Stimulated activated CD8-positive, alpha-beta memory T cell treated with anti-CD3 and anti-CD28 coated beads, Interleukin-12 subunit alpha, Interleukin-12 subunit beta, amount 100 ng/mL, for 24 hours (primary cell): Measurements from ENCODE around the gene PLAC1.

Source experiments
- DNase-seq: peaks from one replicate; pipeline ENCODE4 v3.0.0-alpha.2; 2020; ENCODE audit errors: extremely low read depth

PLAC1 gene

DNA sequence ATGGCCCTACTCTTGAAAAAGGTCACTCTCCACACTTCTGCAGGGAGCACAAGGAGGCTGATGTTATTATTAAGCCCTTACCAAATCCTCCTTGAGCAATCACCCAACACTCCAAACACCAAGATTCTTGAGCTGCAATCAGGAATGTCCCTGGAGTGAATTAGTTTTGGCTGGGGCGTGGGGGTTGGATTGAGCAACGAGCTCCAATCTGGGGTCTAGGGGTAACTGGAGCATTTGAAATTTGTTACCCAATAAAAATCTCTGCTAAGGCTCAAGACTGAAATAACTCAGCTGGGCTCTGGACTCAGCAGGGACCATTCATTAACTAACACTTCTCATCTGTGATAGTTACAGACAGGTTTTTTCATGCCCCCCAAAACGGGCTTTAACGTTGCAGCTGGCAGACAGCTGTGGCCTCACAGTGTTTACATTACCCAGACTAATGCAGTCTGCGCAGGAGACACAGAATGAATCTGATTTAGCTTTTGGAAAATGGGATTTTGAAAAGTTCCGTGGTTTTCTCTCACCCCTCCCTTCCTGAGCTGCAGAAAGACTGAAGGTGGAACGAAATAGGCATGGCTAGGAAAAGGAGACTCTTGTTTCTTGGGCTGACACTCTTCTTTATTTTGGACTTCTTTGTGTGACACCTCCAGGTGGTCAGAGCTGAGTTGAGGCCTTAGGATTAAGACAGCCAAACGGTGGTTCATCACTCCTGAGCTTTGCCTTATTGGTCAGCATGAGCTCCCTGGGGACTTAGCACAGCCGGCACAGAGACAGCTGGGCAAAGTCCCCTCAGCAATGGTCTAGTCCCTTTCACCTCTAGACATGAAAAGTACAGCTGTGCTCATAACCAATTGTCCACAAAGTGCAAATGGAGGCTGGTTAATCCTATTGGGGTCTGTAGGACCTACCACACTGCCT lies 26.6 kb downstream of the PLAC1 start:
- DNase-seq: no peak

DNA sequence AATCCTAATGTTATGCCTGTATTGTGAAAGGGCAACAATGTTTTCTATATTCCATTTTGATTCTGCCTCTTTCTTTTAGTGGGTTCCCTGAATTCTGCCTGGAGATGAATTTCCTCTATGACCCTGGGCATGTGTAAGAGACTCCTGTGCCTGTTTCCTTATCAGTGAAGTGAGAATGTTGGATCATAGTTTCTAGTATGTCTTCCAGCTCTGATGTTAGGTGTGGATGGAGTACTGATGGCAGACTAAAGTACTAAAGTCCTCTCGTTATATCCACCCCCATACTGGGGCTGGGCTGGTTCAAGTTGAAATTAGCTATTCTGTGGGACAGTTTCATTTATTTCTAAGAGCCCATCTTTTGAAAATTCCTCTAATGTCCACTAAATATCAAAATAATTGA lies 29.6 kb downstream of the PLAC1 start:
- DNase-seq: no peak

DNA sequence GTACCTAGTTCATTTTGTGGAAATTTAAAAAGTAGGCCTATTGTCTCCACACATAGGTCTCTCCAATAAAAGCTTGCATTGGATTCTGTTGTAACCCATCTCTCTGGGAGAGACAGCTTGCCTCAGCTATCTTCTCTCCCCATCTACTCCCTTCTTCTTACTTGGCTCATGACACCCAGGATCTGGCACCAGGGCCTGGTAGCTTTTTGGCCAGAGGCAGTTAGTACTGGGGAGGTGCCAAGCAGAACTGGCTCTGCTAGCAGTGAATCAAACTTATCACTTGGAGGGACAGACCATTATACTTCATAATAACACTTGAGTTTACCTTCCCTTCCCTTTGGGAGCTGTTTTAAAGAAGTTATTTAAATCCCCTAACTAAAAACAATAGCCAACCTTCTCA lies 31.8 kb downstream of the PLAC1 start:
- no peak for DNase-seq

DNA sequence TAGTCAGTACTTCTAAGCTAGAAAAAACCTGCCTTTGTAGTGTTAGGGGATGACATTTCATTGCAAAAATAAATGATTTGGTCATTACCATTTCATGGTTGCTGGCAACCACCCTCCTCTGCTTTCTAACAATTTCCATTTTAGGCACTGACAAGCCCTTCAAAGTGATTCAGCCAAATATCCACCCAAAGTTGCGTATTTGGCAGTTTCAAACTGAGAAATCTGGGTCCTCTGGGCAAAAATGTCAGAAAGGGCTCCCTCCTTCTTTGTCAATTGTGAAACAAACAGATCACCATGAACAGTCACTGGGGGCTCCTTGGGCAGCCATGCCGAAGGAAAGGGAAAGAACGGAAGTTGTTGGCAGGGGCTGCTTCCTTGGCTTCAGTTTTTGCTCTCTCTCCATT lies 33.0 kb downstream of the PLAC1 start:
- no peak for DNase-seq

DNA sequence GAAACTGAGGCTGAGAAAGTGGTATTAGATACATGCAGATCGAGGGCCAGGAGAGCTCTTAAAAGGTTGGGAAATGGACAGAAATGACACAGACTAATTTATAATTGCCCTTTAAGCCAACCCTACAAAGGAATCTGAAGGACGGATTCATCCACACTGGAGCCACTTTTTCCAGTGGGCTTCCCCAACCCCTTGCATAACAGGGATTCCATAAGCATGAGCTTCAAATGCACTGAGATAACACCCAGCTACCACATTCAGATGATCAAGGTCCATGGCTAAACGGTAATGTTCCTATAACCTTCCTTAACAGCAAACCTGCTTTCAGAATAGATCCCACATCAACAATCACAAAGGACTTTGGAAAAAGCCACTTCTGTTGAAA lies 34.2 kb downstream of the PLAC1 start:
- DNase-seq: no peak

DNA sequence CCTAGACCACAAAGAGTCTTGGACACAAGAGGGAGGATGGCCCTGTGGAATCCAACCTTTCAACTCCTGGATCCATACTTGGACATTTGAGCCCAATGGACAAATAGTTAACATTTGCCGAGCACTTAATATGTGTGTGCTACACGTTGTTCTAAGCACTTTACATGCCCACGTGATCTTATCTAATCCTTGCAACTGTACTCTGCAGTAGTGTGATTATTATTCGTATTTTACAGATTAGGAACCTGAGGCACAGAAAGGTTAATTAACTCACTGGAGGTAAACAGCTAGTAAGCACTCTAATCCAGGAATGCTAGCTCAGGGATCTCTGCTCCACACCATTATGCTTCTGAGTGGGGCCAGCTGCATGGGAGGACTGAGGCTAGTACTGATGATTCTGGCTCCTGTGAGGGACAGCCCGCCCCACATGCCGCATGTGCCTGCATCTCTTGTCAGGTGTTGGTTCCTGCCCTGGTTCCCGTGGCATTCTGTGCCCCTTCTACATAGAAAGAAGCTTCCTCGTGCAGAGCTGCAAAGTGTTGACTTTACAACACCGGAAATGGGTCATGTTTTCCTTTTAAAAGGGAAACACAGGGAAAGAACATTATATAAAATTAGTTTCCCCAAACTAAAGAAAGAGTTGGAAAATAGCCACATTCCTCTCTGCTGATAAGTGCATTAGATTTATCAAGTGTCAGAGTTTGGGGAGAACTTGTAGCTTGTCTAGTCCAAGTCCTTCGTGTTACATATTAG lies 34.8 kb downstream of the PLAC1 start:
- no peak for DNase-seq

DNA sequence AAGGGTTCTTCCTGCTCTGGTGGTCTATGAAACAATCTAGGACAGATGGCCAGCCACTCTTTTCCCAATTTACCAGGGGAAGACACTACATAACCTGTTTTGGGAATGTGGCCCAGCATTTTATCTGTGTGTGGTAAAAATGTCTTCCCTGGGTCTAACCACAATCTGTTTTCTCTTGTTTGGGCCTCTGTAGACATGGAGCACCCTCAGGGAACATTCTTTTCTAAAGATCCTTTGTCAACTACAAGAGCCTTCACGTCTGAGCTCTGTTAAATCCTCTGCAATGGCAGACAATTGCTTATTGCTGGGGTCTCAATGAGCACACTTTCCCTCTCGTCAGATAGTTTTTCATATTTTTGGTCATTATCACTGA lies 35.5 kb downstream of the PLAC1 start:
- DNase-seq: no peak

DNA sequence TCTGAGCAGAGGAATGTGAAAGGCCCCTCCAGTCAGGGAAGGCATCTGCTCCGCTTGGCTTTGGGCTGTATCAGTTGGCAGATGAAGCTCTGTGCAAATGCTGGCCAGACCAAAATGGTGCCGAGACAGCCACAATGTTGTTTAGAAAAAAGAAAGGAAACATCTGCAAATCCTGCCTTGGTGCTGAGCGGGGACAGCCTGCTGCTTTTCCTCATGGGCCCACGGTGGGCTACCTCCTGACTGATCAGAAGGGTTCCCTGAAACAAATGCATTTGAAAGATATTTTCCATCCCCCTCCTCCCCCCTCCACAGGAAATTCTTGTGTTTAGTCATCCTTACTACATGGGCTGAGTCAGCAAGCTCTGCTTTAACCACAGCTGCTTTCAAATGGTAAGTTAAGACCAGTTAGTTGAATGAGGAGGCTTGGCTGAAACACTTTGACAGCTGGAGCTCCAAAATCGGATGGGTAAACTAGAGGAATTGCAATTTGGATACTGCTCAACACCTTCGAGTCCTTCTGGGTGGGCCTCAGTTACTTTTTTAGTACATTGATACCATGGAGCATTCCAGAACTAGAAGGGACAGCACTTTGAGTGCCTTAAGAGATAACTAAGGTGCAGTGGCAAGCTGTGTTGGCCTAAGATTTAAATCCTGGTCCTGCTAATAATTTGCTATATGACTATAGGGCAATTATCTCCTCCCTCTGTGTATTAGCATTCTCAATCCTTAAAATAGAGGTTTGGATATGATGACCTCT lies 36.0 kb downstream of the PLAC1 start:
- no peak for DNase-seq

DNA sequence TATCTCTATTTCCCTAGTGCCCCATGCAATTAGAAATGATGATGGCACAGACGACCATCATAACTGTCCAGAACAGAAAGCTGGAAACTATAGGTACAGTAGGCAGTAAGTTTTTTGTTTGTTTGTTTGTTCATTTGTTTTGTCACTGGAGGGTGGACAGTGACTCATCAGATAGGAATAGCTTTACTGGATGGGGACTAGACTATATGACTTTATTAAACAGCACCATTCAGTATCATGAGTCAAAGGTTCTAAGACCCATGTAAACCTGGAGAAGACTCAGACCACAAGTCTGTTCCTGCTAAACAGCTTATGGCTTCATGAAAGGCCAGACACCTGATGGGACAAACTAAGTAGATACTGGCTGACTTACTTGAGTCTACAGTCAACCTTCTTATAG lies 38.4 kb downstream of the PLAC1 start:
- no peak for DNase-seq

DNA sequence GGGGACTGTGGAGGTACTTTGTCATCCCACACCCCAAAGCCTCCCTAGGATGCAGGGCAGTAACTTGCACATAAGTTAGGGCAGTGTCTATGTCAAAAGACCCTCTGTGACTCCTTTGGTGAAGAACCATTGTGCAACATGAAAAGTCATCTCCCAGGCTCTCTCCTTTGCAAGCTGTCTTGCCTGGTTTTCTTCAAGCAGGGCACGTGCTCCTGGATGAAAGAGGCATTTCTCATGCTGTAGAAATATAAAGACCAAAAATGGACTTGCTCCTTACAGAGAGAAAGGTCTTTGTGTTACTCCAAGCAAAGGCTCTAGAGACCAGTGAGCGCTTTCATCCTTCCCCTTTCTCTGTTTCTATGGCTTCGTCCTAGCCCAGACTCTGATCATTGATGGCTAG lies 44.9 kb downstream of the PLAC1 start:
- DNase-seq: no peak

DNA sequence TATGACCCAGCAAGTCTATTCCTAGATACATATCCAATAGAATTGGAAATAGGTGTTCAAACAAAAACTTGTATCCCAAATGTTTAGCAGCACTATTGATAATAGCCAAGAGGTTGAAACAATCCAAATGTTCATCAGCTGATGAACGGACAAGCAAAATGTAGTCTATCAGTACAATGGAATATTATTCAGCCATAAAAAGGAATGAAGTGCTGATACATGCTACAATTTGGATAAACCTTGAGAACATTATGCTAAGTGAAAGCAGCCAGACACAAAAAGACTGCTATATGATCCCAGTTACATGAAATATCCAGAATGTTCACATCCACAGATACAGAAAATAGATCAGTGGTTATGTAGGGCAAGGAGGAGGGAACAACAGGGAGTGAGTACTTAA lies 50.1 kb downstream of the PLAC1 start:
- DNase-seq: no peak

DNA sequence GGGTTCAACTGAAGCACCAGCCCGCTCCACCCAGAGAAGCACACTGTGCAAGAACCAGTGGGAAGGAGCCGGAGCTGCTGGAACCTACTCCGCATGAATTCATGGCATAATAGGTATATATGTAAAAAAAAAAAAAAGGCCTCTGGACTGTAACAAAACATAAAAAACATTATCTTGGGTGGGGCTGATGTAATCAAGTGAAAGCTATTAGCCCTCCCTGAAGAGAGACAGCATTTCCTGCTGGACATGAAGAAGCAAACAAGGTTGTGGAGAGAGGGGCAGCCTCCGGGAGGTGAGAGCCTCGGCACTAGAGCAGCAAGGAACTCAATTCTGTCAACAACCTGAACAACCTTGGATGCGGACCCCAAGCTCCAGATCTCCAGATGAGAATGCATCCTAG lies 50.7 kb downstream of the PLAC1 start:
- DNase-seq: no peak

DNA sequence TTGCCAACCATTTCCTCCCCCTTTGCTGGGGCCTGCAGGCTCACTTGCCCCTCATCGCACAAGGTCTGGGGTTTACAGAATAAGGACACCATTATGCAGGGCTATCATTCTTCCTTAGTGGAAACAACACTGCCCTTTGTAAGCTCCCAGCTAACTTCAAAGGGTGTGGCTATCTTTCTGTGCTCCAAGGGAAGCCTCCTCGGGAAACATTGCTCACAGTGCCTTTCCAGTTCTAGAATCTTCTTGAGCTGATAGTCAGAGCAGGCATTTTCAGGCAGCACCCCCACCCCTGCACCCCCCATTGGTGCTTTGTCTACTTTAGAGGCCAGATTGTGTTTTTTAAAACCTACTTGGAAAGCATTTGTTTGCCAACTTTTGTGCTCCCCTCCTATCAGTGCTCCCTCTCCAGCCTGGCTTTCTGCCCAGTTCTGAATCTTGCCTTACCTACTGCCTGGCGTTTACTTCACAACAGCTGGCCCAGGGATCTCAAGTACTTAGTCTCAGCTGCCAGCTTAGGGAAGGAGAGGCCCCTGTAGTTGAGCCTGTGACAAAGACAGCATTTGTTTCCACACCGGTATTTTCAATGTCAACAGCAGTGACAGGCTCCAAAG lies 53.5 kb downstream of the PLAC1 start:
- no peak for DNase-seq

DNA sequence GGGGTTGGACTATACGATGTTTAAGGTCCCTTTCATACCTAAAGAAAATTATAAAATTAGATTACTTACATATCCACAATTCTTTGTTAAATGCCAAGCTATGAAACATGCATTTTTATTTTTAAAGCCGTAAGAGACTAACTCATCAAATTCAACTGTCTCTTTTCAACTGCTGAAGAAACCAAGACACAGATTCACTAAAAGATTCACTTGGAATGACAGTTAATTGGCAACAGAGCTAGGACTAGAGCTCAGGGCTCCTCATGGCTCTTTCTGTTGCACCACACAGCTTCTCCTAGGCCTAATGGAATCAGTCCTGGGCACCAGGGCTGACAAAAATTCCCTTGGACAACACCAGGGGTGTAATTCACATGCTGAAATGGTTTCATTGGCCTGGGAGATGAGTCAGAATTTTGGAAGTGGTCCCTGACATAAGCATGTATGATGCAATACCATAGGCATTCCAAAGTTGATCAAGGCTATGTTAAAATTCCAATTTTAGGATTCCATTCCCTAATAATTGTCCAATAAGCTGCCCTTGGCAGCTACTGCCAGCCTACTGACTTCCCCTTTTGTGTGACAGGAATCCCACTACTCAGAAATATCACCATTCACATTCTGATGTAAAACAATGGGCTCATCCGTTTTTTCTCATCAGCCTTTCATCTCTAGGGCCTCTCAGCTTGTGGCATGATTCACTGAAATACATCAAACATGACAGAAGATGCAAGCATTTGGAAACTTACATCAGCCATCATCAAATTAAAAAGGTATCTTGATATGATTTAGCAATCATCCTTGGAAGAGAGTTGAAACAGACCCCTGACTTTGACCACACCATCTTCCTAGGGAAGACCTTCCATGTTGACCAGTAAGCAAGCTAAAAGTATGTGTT lies 54.2 kb downstream of the PLAC1 start:
- DNase-seq: no peak

DNA sequence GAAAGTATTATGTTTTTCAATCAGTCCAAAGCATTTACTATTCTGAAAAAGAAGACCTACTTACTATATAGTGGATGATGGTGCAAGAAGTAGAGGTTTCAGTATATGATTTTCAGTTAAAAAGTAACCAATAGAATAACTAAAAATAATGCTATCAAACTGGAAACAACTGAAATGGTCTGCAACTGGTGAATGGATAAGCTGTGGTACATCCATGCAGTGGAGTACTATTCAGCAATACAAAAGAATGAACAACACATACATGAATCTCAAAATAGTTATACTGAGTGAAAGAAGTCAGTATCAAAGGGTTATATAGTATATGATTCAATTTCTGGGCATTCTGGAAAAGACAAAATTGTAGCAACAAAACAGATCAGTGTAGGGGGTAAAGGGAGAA lies 55.9 kb downstream of the PLAC1 start:
- DNase-seq: no peak

DNA sequence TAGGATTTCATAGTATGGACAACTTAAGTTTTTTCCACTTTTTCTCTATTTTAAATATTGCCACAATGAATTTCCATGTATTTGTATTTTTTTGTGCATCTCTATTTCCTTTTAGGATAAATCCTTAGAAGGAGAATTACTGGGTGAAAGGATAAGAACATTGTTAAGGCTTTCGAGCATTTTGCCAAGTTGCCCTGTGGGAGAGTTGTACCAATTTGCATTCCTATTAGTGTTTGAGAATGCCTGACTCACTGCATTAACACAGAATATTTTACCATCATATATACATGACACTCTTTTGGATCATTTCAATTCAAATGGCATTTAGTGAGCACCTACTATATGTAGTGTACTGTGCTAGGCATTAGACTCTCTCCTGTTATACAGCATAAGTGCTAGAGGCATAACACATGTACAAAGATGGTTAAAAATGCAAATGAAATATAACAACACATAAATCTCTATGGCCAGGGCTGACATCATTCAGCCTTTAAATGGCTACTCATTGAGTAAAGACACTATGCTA lies 57.0 kb downstream of the PLAC1 start:
- DNase-seq: no peak

DNA sequence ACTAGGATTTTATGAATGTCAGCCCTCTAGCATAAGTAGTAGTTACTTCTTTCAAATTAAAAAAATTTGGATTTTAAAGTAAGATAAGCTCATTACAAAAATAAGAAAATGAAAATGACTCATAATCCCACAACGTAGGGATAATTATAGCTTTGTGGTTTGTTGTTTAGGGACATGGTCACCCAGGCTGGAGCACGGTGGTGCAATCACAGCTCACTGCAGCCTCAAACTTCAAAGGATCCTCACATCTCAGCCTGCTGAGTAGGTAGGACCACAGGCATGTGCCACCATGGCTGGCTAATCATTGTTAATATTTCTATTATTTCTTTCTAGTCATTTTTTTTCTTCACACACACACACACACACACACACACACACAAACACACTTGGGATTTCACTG lies 57.6 kb downstream of the PLAC1 start:
- no peak for DNase-seq

DNA sequence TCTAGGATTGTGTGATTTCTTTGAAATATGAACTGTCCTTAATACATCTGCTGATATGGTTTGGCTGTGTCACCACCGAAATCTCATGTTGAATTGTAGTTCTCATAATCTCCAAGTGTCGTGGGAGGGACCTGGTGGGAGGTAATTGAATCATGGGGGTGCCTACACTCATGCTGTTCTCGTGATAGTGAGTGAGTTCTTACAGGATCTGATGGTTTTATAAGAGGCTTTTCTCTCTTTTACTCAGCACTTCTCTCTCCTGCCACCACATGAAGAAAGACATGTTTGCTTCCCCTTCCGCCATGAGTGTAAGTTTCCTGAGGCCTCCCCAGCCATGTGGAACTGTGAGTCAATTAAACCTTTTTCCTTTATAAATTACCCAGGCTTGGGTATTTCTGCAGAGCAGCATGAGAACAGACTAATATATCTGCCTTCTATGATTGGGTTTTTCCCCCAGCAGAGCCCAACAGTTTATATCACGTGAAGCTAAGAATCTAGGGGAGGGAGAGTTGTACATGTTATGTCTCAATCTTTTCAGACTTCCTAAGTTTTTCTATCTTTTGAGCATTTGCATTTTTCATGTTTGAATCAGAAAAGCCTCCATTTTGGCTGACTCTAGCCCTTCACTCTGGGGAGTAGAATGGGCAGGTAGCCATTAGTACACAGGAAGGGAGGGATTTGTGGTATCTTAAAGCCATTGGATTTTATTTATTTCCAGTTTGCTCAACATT lies 58.9 kb downstream of the PLAC1 start:
- no peak for DNase-seq

DNA sequence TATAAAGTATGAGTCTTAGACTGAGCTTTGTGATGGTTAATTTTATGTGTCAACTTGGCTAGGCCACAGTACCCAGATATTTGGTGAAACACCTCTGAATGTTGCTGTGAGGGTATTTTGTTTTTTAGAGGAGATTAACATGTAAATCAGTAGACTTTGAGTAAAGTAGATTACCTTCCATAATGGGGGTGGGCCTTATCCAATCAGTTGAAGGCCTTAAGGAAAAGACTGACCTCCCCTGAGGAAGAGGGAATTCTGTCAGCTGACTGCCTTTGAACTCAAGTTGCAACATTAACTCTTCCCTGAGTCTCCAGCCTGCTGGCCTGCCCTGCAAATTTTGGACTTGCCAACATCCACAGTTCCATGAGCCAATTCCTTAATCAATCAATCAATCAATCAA lies 66.0 kb downstream of the PLAC1 start:
- no peak for DNase-seq

DNA sequence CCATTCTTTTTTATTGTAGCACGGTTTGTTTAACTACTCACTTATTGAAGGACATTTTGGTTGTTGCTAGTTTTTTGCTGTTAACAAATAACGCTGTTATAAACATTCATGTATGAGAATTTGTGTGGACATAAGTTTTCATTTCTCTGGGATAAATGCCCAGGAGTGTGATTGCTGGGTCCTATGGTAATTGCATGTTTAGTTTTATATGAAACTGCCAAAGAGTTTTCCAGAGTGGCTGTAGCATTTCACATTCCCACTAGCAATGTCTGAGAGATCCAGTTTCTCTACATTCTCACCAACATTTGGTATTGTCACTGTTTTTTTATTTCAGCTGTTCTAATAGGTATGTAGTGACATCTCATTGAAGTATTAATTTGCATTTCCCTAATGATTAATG lies 66.8 kb downstream of the PLAC1 start:
- DNase-seq: no peak
